HG02588 (cell line): ENCODE data around the gene PRKAG3.

Experiments used
- ATAC-seq: cut with Tn5 transposase; IDR thresholded peaks from one replicate; pipeline ENCODE4 v1.9.1; 2021; ENCODE audit warnings: mild to moderate bottlenecking, moderate library complexity; ENCODE audit not compliant: unreplicated experiment

PRKAG3 gene

GRCh38 chr2:218815244-218815637 is 16.4 kb downstream of the PRKAG3 start:
- no peak for ATAC-seq

GRCh38 chr2:218814540-218815243 is 16.9 kb downstream of the PRKAG3 start:
- ATAC-seq: no peak

GRCh38 chr2:218813771-218814460 is 17.7 kb downstream of the PRKAG3 start:
- no peak for ATAC-seq

GRCh38 chr2:218812861-218813260 is 18.7 kb downstream of the PRKAG3 start:
- ATAC-seq: no peak

GRCh38 chr2:218812096-218812815 is 19.3 kb downstream of the PRKAG3 start:
- ATAC-seq: no peak

- ATAC-seq: no peak
Measured at GRCh38 chr2:218811382-218811781, 20.2 kb downstream of the PRKAG3 start.

- no peak for ATAC-seq
Measured at GRCh38 chr2:218810256-218810655, 21.3 kb downstream of the PRKAG3 start.

GRCh38 chr2:218809515-218809914 is 22.1 kb downstream of the PRKAG3 start:
- ATAC-seq: no peak

- no peak for ATAC-seq
Measured at GRCh38 chr2:218807626-218808025, 24.0 kb downstream of the PRKAG3 start.

GRCh38 chr2:218806346-218806978 is 25.1 kb downstream of the PRKAG3 start:
- no peak for ATAC-seq

GRCh38 chr2:218805627-218806026 is 26.0 kb downstream of the PRKAG3 start:
- ATAC-seq: no peak

- ATAC-seq: no peak
Measured at GRCh38 chr2:218804817-218805216, 26.8 kb downstream of the PRKAG3 start.

- ATAC-seq: no peak
Measured at GRCh38 chr2:218802386-218802994, 29.1 kb downstream of the PRKAG3 start.

- ATAC-seq: no peak
Measured at GRCh38 chr2:218799990-218800389, 31.6 kb downstream of the PRKAG3 start.

- ATAC-seq: no peak
Measured at GRCh38 chr2:218798767-218799504, 32.7 kb downstream of the PRKAG3 start.

- no peak for ATAC-seq
Measured at GRCh38 chr2:218796691-218797090, 34.9 kb downstream of the PRKAG3 start.

GRCh38 chr2:218792433-218792832 is 39.2 kb downstream of the PRKAG3 start:
- ATAC-seq: no peak

- no peak for ATAC-seq
Measured at GRCh38 chr2:218788529-218789255, 42.9 kb downstream of the PRKAG3 start.

GRCh38 chr2:218786133-218786532 is 45.5 kb downstream of the PRKAG3 start:
- no peak for ATAC-seq

- ATAC-seq: no peak
Measured at GRCh38 chr2:218785103-218785502, 46.5 kb downstream of the PRKAG3 start.
